Neural cell (in vitro differentiated cells): ENCODE measurements around the gene GUCD1.

Experiments used
- RAD21 ChIP-seq: fragments of 450-650 bp; conservative IDR thresholded peaks from 2 replicates; pipeline ENCODE4 v1.6.1; 2014; ENCODE audit warnings: antibody characterized with exemption, mild to moderate bottlenecking, moderate library complexity
- SMC3 ChIP-seq: fragments of 450-650 bp; conservative IDR thresholded peaks from 2 replicates; pipeline ENCODE4 v1.6.1; 2014; ENCODE audit warnings: antibody characterized with exemption, mild to moderate bottlenecking, moderate library complexity; ENCODE audit not compliant: poor library complexity
- TF ChIP-seq, protein P1 (sequence below): fragments of 450-650 bp; IDR thresholded peaks from 2 replicates; pipeline ENCODE4 v1.5.1; 2014; ENCODE audit warnings: antibody characterized with exemption, mild to moderate bottlenecking, moderate library complexity; ENCODE audit not compliant: poor library complexity, severe bottlenecking
- TF ChIP-seq, protein P2 (sequence below): IDR thresholded peaks from 2 replicates; pipeline ENCODE4 v1.6.1; 2012; ENCODE audit warnings: borderline replicate concordance

DNA sequence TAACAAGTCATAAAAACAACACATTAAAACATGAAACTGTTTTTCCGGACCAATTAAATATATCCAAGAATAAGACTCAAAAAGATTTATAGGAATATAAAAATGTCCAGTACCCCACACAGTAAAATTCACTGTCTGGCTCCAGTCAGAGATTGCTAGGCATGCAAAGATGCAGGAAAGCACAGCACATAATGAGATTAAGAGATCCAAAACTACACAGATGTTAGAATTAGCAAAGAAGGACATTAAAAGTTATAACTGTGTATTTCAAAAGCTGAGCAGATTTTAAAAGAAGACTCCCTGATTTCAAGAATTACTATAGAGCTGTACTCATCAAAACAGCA, 24.3 kb upstream of the GUCD1 start:
- TF ChIP-seq, protein P1, sequence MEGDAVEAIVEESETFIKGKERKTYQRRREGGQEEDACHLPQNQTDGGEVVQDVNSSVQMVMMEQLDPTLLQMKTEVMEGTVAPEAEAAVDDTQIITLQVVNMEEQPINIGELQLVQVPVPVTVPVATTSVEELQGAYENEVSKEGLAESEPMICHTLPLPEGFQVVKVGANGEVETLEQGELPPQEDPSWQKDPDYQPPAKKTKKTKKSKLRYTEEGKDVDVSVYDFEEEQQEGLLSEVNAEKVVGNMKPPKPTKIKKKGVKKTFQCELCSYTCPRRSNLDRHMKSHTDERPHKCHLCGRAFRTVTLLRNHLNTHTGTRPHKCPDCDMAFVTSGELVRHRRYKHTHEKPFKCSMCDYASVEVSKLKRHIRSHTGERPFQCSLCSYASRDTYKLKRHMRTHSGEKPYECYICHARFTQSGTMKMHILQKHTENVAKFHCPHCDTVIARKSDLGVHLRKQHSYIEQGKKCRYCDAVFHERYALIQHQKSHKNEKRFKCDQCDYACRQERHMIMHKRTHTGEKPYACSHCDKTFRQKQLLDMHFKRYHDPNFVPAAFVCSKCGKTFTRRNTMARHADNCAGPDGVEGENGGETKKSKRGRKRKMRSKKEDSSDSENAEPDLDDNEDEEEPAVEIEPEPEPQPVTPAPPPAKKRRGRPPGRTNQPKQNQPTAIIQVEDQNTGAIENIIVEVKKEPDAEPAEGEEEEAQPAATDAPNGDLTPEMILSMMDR = no peak
- TF ChIP-seq, protein P2, sequence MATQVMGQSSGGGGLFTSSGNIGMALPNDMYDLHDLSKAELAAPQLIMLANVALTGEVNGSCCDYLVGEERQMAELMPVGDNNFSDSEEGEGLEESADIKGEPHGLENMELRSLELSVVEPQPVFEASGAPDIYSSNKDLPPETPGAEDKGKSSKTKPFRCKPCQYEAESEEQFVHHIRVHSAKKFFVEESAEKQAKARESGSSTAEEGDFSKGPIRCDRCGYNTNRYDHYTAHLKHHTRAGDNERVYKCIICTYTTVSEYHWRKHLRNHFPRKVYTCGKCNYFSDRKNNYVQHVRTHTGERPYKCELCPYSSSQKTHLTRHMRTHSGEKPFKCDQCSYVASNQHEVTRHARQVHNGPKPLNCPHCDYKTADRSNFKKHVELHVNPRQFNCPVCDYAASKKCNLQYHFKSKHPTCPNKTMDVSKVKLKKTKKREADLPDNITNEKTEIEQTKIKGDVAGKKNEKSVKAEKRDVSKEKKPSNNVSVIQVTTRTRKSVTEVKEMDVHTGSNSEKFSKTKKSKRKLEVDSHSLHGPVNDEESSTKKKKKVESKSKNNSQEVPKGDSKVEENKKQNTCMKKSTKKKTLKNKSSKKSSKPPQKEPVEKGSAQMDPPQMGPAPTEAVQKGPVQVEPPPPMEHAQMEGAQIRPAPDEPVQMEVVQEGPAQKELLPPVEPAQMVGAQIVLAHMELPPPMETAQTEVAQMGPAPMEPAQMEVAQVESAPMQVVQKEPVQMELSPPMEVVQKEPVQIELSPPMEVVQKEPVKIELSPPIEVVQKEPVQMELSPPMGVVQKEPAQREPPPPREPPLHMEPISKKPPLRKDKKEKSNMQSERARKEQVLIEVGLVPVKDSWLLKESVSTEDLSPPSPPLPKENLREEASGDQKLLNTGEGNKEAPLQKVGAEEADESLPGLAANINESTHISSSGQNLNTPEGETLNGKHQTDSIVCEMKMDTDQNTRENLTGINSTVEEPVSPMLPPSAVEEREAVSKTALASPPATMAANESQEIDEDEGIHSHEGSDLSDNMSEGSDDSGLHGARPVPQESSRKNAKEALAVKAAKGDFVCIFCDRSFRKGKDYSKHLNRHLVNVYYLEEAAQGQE = no peak
- TF ChIP-seq SMC3 = no peak
- TF ChIP-seq RAD21 = no peak
